HepG2 (cell line): ENCODE data around the gene BBS12. TPM values are rescaled to one million over a fixed set of nuclear protein-coding genes. Genes with fewer than 3 reads are reported as not detected.

Experiments used
- ATF7 ChIP-seq, 2 experiments: fragments of 450-650 bp in 1 of 2; sonication (generic) in 1 of 2; formaldehyde crosslinking in 1 of 2; IDR thresholded peaks; 2 replicates each; pipeline versions ENCODE4 v1.4.0 to v1.6.1; 2016 to 2020; ENCODE audit warnings: antibody characterized with exemption in 1 of 2, mild to moderate bottlenecking in 1 of 2, missing genetic modification reagents in 1 of 2
- CEBPB ChIP-seq: IDR thresholded peaks from 2 replicates; pipeline ENCODE4 v1.6.1; 2011; ENCODE audit warnings: low read depth, low read length, improper control_type of control experiment, borderline replicate concordance
- CHD4 ChIP-seq: fragments of 200-600 bp; sonication (generic); IDR thresholded peaks from 2 replicates; pipeline ENCODE4 v1.7.0; 2017; ENCODE audit warnings: mild to moderate bottlenecking, low read length, borderline replicate concordance
- MEIS2 ChIP-seq: sonication (generic); formaldehyde crosslinking; IDR thresholded peaks from 2 replicates; pipeline ENCODE4 v1.9.0; 2021; ENCODE audit warnings: mild to moderate bottlenecking, missing genetic modification reagents
- MTA3 ChIP-seq: sonication (generic); formaldehyde crosslinking; IDR thresholded peaks from 2 replicates; pipeline ENCODE4 v1.4.0; 2020; ENCODE audit warnings: missing genetic modification reagents
- NFYC ChIP-seq: IDR thresholded peaks from 2 replicates; pipeline ENCODE4 v1.6.1; 2016; ENCODE audit warnings: missing genetic modification reagents, missing compliant biosample characterization
- PPARG ChIP-seq: conservative IDR thresholded peaks from 2 replicates; pipeline ENCODE4 v1.6.1; 2016; ENCODE audit warnings: missing biosample characterization, missing genetic modification reagents
- RBM22 ChIP-seq: fragments of 200-400 bp; formaldehyde crosslinking; optimal IDR thresholded peaks from 2 replicates; pipeline ENCODE3; 2017; ENCODE audit warnings: mild to moderate bottlenecking, low read length, moderate library complexity
- RCOR2 ChIP-seq: IDR thresholded peaks from 2 replicates; pipeline ENCODE4 v1.6.1; 2016; ENCODE audit warnings: missing biosample characterization, missing genetic modification reagents
- RXRA ChIP-seq: sonication (generic); formaldehyde crosslinking; IDR thresholded peaks from 2 replicates; pipeline ENCODE4 v1.5.1; 2020; ENCODE audit warnings: missing genetic modification reagents
- SNAPC4 ChIP-seq: sonication (generic); formaldehyde crosslinking; IDR thresholded peaks from 2 replicates; pipeline ENCODE4 v1.4.0; 2020; ENCODE audit warnings: mild to moderate bottlenecking, missing genetic modification reagents
- SPEN ChIP-seq: sonication (generic); formaldehyde crosslinking; IDR thresholded peaks from 2 replicates; pipeline ENCODE4 v1.5.1; 2020; ENCODE audit warnings: low read depth, mild to moderate bottlenecking, missing genetic modification reagents
- TFDP2 ChIP-seq: sonication (generic); formaldehyde crosslinking; IDR thresholded peaks from 2 replicates; pipeline ENCODE4 v1.4.0; 2020; ENCODE audit warnings: missing genetic modification reagents
- ZIK1 ChIP-seq: sonication (generic); formaldehyde crosslinking; IDR thresholded peaks from 2 replicates; pipeline ENCODE4 v1.5.0; 2020; ENCODE audit warnings: mild to moderate bottlenecking, low read depth, missing genetic modification reagents, borderline replicate concordance
- ZNF460 ChIP-seq: sonication (generic); formaldehyde crosslinking; IDR thresholded peaks from 2 replicates; pipeline ENCODE4 v1.5.1; 2020; ENCODE audit warnings: missing genetic modification reagents, mild to moderate bottlenecking, borderline replicate concordance
- ZNF501 ChIP-seq: sonication (generic); formaldehyde crosslinking; IDR thresholded peaks from 2 replicates; pipeline ENCODE4 v1.5.1; 2020; ENCODE audit warnings: mild to moderate bottlenecking, moderate library complexity, missing genetic modification reagents
- ZNF543 ChIP-seq: sonication (generic); formaldehyde crosslinking; IDR thresholded peaks from 2 replicates; pipeline ENCODE4 v1.4.0; 2020; ENCODE audit warnings: mild to moderate bottlenecking, missing genetic modification reagents
- ZNF549 ChIP-seq: sonication (generic); formaldehyde crosslinking; IDR thresholded peaks from 2 replicates; pipeline ENCODE4 v1.5.0; 2020; ENCODE audit warnings: missing genetic modification reagents
- polyA plus RNA-seq, 8 experiments: library from polyadenylated mRNA; depleted of rRNA in 3 of 8; stranded (reverse) in 7 of 8; unstranded in 1 of 8; fragments of >200 nt; fragmentation: Illumina TruSeq in 4 of 8; extraction: Trizol in 4 of 8; gene quantifications; 2 replicates each; pipeline versions ENCODE4 v1.2.1 to v1.2.3, GENCODE V29; 2011 to 2016; ENCODE audit warnings: low read depth in 4 of 8, missing spikeins in 1 of 8, mixed read lengths in 1 of 8; ENCODE audit not compliant: insufficient read depth in 1 of 8
- total RNA-seq, 5 experiments: library from RNA; depleted of rRNA; stranded (reverse); fragments of >200 nt; fragmentation: Illumina TruSeq; extraction: Trizol; gene quantifications; 2 replicates each; pipeline ENCODE4 v1.2.3, GENCODE V29; 2016; ENCODE audit warnings: low read depth in 1 of 5
- TF ChIP-seq, protein P1 (sequence below): sonication (generic); formaldehyde crosslinking; IDR thresholded peaks from 2 replicates; pipeline ENCODE4 v1.5.0; 2020; ENCODE audit warnings: mild to moderate bottlenecking, missing genetic modification reagents
- TF ChIP-seq, protein P2 (sequence below): sonication (generic); formaldehyde crosslinking; IDR thresholded peaks from 2 replicates; pipeline ENCODE4 v1.5.1; 2020; ENCODE audit warnings: missing genetic modification reagents, mild to moderate bottlenecking, borderline replicate concordance

The BBS12 gene
- total and polyA plus RNA-seq, 2 of the 13 experiments (the other 11 are each of a cell fraction or from before 2014, with no cell fraction given), result 0.32 to 1.7 TPM

DNA sequence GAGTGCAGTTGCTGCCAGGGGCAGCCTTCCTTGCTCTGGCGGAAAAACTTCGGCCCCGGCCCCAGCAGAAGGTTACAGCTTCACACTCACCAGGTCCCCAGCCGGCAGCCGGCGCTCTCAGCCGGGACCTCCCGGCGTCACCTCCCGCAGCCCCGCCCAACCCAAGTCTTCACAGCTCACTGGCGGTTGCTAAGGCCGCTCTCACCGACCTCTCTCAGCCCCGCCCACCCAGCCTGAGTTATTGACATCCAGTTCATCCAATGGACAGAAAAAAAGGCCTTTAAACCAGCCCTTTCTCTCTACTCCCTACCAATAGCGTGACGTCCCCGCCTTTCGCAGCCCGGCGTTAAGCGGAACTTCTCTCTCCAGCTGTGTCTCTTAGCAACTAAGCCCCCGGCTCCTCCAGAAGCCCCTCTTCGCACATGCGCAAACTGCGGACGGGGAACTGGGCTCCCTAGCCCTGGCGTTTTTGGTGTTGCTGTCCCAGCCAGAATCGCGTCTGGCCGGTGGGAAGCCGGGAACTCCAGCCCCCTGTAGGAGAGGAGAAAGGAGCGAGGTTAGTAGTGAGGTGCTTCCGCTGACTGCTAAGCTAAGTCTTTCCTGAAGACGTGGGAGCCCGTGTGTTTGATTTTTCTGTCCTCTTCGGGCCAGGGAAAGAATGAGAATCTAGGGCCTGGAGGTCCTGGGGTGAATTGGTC lies at the start of gene BBS12 (continued):
- TF ChIP-seq TFDP2 (CRISPR knock-in tag), result 0 out of 2 replicates have a peak, but pooled peaks have one; percentile 25
- TF ChIP-seq, protein P1, sequence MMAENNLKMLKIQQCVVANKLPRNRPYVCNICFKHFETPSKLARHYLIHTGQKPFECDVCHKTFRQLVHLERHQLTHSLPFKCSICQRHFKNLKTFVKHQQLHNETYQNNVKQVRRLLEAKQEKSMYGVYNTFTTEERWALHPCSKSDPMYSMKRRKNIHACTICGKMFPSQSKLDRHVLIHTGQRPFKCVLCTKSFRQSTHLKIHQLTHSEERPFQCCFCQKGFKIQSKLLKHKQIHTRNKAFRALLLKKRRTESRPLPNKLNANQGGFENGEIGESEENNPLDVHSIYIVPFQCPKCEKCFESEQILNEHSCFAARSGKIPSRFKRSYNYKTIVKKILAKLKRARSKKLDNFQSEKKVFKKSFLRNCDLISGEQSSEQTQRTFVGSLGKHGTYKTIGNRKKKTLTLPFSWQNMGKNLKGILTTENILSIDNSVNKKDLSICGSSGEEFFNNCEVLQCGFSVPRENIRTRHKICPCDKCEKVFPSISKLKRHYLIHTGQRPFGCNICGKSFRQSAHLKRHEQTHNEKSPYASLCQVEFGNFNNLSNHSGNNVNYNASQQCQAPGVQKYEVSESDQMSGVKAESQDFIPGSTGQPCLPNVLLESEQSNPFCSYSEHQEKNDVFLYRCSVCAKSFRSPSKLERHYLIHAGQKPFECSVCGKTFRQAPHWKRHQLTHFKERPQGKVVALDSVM (CRISPR knock-in tag), result no peak
- TF ChIP-seq NFYC (CRISPR knock-in tag), result peak; percentile 97
- peak; percentile 16; the same call in 1 of the 2 replicates for TF ChIP-seq SPEN
- TF ChIP-seq CHD4, result no peak
- no peak for TF ChIP-seq ZNF460 (CRISPR knock-in tag)
- TF ChIP-seq ZIK1 (CRISPR knock-in tag), result no peak
- TF ChIP-seq, protein P2, sequence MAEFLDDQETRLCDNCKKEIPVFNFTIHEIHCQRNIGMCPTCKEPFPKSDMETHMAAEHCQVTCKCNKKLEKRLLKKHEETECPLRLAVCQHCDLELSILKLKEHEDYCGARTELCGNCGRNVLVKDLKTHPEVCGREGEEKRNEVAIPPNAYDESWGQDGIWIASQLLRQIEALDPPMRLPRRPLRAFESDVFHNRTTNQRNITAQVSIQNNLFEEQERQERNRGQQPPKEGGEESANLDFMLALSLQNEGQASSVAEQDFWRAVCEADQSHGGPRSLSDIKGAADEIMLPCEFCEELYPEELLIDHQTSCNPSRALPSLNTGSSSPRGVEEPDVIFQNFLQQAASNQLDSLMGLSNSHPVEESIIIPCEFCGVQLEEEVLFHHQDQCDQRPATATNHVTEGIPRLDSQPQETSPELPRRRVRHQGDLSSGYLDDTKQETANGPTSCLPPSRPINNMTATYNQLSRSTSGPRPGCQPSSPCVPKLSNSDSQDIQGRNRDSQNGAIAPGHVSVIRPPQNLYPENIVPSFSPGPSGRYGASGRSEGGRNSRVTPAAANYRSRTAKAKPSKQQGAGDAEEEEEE (CRISPR knock-in tag), result no peak
- TF ChIP-seq CEBPB, result no peak
- TF ChIP-seq RBM22, result peak; percentile 85
- TF ChIP-seq SNAPC4 (CRISPR knock-in tag), result no peak
- TF ChIP-seq RXRA (CRISPR knock-in tag), result no peak
- TF ChIP-seq ZNF543, result 0 out of 2 replicates have a peak, but pooled peaks have one; percentile 41
- TF ChIP-seq MTA3 (CRISPR knock-in tag), result no peak
- TF ChIP-seq RCOR2 (CRISPR knock-in tag), result no peak
- TF ChIP-seq ZNF501 (CRISPR knock-in tag), result peak; percentile 89
- no peak; the same call in 1 of the 2 replicates for TF ChIP-seq MEIS2 (CRISPR knock-in tag)
- no peak for TF ChIP-seq ZNF549
- no peak for TF ChIP-seq ATF7 (IDR thresholded peaks at IDR 0.05)
- TF ChIP-seq ATF7 (CRISPR knock-in tag; IDR thresholded peaks at IDR 0.05), result no peak
- 0 out of 2 replicates have a peak, but pooled peaks have one; percentile 37 for TF ChIP-seq PPARG
